Measurements from ENCODE around the gene MARCHF11. TPM values are rescaled to one million over a fixed set of nuclear protein-coding genes. Genes with fewer than 3 reads are reported as not detected.

MARCHF11 gene
- total RNA-seq, 1 experiment from 2014 or later, result not detected

DNA sequence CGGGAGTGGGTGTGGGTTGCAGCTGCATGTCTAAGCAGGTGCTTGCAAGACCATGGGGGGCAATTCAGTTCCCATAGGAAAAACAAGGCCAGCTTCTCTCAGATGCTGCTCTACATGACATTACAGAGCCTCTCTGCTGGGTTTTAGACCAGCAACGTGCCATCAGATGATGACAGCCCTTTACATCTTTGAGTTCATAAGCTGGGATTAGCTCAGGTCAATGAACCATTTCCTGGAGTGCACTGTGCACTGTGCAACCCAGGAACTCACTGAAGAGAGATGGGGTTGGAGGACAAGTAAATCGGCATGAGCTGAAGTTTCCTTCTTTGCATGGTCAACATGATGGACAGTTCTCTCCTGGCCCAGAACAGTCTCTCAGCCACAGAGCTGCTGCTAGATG is 160.6 kb downstream of the MARCHF11 start:
- H3K9me3 ChIP-seq (ENCODE audit: low read depth, low read length, poor library complexity, severe bottlenecking), result no peaks in the 10 kb centered on the region
- TF ChIP-seq, protein P1, sequence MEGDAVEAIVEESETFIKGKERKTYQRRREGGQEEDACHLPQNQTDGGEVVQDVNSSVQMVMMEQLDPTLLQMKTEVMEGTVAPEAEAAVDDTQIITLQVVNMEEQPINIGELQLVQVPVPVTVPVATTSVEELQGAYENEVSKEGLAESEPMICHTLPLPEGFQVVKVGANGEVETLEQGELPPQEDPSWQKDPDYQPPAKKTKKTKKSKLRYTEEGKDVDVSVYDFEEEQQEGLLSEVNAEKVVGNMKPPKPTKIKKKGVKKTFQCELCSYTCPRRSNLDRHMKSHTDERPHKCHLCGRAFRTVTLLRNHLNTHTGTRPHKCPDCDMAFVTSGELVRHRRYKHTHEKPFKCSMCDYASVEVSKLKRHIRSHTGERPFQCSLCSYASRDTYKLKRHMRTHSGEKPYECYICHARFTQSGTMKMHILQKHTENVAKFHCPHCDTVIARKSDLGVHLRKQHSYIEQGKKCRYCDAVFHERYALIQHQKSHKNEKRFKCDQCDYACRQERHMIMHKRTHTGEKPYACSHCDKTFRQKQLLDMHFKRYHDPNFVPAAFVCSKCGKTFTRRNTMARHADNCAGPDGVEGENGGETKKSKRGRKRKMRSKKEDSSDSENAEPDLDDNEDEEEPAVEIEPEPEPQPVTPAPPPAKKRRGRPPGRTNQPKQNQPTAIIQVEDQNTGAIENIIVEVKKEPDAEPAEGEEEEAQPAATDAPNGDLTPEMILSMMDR (conservative IDR thresholded peaks at IDR 0.05; ENCODE audit: low read depth, low read length), result no peak
- TF ChIP-seq EZH2 (IDR thresholded peaks at IDR 0.05; ENCODE audit: borderline replicate concordance, low read depth, low read length, poor library complexity, severe bottlenecking), result no peak
- no TSS peak for BruUV-seq (replicated peaks)
- H3K36me3 ChIP-seq (ENCODE audit: insufficient read depth, low read length, poor library complexity, severe bottlenecking), result no peaks in the 10 kb centered on the region
- no peak overlapping the region for H3K27ac ChIP-seq (ENCODE audit: low read depth, low read length, poor library complexity, severe bottlenecking)
- no peaks in the 10 kb centered on the region for H3K4me1 ChIP-seq (ENCODE audit: insufficient read depth, low read length, poor library complexity, severe bottlenecking)
- DNase-seq (ENCODE audit: low spot score), result no peak
- no peaks in the 10 kb centered on the region for H3K27me3 ChIP-seq (replicated peaks; ENCODE audit: insufficient read depth, low read depth, low read length, poor library complexity)
- CTCF ChIA-PET, result no interaction called here
- intact Hi-C loops (cut with micrococcal nuclease; ENCODE audit: unreplicated experiment), result no loop called here
- POLR2A ChIA-PET (ENCODE audit: low non-redundant PET), result no interaction called here
- no peak overlapping the region for H3K4me3 ChIP-seq (ENCODE audit: low read depth, low read length, poor library complexity, severe bottlenecking)

DNA sequence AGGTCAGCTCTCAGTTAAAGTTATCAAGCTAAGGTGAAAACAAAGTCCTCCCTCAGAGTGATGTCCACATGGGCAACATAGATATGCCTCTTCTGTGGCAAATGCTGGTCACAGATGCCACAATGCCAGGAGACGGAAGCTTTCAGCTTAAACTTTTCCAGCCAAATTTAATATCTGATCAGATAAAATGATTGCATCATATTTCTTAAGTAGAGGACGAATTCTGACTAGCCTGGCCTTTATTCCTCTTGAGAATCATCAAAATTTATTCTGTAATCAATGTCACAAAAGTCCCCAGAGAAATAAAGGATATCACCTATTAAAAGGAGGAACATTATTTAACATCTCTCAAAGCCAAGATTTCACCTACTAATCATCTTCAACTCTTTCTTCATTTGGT is 161.9 kb downstream of the MARCHF11 start:
- TF ChIP-seq EZH2 (IDR thresholded peaks at IDR 0.05; ENCODE audit: borderline replicate concordance, low read depth, low read length, poor library complexity, severe bottlenecking), result no peak
- TF ChIP-seq, protein P1 (conservative IDR thresholded peaks at IDR 0.05; ENCODE audit: low read depth, low read length), result no peak
- Histone ChIP-seq H3K27ac (ENCODE audit: low read depth, low read length, poor library complexity, severe bottlenecking) (no peak overlapping the region), H3K27me3 (replicated peaks; ENCODE audit: insufficient read depth, low read depth, low read length, poor library complexity) (no peaks in the 10 kb centered on the region), H3K36me3 (ENCODE audit: insufficient read depth, low read length, poor library complexity, severe bottlenecking) (no peaks in the 10 kb centered on the region), H3K9me3 (ENCODE audit: low read depth, low read length, poor library complexity, severe bottlenecking) (no peaks in the 10 kb centered on the region), H3K4me3 (ENCODE audit: low read depth, low read length, poor library complexity, severe bottlenecking) (no peak overlapping the region), H3K4me1 (ENCODE audit: insufficient read depth, low read length, poor library complexity, severe bottlenecking) (no peaks in the 10 kb centered on the region)
- ChIA-PET CTCF (no interaction called here), POLR2A (ENCODE audit: low non-redundant PET) (no interaction called here)
- intact Hi-C loops (cut with micrococcal nuclease; ENCODE audit: unreplicated experiment), result no loop called here
- BruUV-seq (replicated peaks), result no TSS peak
- DNase-seq (ENCODE audit: low spot score), result no peak
